NCI-H1048 (cell line): Measurements from ENCODE around the gene TFAP2A.

ENCODE experiments used
- DNase-seq: peaks from one replicate; lab custom pipeline; 2025; lab: John Stamatoyannopoulos, UW

TFAP2A gene

GRCh38 chr6:10412461-10413261 is 2.2 kb downstream of the TFAP2A start:
- peak; percentile 68 for DNase-seq

DNA sequence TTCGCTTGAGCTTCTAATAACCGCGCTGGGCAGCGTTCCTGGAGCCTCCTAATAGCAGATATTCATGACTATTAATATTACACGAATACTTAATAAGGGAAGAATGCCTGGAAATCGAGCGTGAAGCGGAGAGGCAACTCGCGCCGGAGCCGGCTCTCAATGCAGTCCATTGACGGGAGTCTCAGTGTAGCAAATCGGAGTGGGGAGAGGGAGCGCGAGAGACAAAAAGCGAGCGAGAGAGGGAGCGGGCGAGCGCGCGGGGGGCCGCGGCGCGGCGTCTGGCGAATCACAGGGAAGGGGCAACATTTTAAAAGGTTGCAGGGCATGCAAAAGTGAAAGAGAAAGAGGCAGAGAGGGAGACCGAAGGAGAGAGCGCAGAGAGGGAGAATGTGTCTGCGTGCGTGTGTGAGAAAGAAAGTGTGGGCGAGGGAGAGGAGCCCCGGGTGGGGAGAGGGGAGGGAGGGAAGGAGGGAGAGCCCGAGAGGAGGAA is 2.9 kb downstream of the TFAP2A start:
- peak; percentile 84 for DNase-seq

DNA sequence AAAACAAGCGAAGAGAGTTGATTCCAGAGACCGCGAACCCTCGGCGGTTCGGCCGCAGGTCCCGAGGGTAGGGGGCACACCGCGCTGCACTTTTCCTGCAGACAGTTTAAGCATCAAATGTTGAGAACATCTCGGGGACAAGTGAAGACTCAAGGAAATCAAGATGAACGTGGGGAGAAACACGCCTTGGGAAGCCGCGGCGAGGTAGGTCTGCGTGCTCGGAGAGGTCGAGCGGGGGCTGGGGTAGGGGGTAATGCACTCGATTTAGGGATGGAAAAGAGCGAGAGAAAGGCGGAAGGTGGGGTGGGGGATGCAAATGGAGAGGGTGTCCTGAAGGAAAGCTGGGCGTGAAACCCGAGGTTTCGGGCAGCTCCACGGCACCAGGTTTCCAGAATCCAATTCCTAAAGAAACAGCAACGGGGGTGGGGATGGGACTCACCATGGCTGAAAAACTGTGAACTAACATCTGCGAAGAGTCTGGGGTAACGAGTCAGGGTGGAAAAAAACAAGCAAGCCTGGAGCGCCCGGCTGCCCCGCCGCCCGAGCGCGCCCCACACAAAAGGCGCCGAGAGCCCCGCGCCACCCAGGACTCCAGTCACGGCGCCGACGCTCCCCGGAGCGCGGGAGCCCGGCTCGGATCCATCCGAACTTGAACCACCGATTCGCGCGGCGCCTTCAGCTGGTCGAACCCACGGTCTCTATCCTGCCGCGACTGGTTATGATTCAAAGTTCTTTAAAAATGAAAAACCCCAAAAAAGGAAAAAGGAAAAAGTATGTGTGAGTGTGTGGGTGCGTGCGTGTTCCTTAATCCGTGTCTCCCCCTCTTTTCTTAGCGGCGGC is 3.5 kb downstream of the TFAP2A start:
- DNase-seq, result no peak

DNA sequence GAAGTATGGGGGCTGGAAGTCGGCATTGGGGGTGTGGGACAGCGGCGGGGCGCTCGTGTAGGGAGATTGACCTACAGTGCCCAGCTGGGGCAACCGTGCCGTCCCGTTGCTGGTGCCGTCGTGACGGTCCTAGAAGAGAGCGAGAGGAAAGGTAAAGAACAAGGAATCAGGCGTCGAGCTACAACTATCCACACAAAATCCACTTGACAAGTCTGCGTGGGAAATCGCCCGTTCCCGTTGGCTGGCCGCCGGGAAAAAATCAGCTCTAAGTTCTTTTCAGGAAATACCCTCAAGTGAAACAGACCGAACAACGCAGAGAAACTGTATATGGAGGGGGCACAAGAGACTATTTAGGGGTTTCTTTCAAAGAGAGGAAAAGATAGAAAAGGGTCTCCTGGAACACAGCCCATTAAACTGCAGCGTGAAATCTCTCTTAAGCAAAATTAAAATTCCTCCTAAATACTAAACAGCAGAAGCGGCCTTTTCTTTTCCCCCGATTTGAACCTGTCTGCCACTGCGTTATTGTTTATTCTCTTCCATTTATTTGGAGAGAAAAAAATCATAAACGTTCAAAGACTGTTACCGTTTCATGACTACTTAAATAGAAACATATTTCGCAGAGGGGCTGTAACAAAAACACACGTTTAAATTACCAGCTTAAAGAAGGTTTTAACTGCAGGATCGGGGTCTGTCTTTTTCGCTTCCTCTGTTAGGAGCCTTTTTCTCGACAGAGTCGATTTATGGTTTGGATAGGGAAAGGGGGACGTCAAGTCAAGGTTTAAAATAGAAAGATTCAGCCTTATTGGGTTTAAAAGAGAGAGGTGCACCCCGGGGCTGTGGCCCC is 4.4 kb downstream of the TFAP2A start:
- DNase-seq, result no peak

GRCh38 chr6:10409731-10410206 is 5.1 kb downstream of the TFAP2A start:
- no peak for DNase-seq

GRCh38 chr6:10409233-10409721 is 5.6 kb downstream of the TFAP2A start:
- DNase-seq, result no peak

DNA sequence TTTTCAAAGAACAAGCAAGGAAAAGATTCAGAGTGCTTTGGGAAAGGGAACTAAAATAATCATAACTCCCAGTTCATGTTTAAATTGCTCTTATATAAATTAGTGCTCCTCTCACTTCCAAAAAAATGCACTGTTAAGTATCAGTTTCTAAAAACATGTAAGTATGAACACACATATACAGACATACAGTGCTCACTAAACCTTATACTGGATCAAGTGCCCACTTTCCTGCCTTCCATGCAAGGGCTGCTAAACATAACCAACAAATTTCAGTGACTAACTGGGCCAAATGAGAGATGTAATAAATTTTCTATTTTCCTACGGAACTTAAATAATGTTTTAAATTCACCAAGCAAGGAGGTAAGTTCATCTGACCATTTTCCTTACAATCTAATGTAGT is 6.4 kb downstream of the TFAP2A start:
- DNase-seq, result no peak

GRCh38 chr6:10407674-10408054 is 7.2 kb downstream of the TFAP2A start:
- DNase-seq, result no peak

DNA sequence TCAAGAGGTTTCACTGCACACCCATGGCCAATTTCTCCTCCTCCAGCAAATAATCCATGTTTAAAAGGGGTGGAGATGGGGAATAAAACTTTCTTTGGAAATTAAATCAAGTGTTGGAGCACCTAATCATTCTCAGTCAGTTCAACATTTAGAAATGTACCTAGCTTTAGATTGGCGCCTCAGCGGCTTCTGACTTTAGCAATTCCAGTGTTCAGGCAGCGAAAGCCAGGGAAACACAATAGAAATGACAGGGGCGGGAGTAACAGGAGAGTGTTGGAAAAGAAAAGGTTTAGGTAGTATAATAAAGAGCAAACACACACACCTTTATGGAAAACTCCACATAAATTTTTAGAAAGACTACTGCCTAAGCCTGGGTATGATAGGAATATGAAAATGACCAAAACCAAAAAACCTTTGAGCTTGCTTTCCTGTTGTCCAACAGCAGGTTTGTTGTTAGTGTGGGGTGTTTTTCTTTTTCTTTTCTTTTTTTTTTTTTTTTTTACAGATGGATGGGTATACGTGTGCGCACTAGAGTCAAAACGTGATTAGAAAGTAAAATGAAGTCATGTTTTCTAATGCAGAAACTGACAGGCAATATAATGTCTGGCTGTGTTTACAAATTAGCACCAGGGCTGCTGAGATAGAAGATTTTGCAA is 7.7 kb downstream of the TFAP2A start:
- DNase-seq, result no peak

DNA sequence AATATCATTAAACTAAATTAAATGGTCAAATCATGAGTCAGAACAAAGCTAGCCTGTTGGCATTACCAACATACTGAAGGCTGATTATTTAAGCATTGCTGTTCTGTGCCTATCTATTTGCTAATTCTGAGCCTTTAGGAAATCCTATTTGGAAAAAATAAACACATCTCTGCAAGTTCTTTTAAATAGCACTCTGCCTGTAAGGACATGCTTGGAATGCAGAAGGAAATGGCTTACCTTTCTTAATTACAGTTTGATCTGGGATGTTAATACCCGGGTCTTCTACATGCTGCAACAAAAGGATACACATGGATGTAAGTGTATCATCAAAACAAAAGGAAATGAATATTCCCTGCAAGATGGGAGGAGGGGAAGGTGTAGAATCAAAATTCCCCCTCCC is 8.3 kb downstream of the TFAP2A start:
- DNase-seq, result no peak

DNA sequence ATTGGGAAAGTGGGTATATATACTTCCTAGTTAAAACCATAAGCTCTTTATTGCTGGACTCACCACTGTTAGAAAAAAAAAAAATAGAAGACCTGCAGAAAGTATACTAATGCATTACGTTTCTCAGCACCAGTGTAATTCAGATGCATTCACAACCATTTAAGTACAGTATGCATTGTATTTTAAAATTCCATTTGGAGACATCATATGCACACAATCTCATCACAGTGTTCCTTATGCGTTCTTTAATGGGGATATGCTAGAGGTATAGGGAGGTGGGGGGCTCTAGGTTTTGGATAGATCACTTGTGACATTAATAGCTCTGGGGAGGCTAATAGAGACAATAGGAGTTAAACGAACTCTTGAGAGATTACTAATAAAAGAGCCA is 9.4 kb downstream of the TFAP2A start:
- no peak for DNase-seq

DNA sequence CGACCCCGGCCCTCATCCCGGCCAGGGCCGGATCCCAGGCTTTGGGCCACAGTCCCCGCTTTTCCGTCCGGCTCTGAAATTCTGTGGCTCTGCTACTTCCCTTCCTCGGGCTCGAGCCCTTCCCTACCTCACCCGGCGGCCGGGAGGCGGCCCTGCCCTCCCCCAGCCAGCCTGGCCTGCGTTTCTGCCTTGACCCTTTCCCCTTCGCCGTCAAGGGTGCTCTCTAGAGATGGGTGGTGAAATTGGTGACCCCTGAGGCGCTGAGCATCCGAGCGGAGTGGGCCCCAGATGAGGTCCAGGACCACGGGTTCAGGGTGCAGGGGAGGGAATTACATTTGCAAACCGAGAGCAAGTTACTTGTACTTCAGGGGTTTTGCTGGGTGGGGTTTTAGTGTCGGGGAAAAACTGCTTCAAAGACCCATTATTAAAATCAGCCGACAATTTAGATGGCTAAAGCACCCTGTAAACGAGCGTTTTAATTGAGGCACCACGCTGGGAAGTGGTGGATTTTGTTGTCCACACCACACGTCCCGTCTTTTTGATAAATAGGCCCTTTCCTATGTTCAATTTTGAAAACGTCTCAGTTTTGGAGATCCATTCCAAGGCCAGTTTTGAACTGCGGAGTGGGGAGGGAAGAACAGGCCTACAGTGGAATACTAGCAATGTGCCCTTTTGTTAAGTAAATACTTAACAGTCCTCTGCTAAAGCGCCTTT is 9.9 kb downstream of the TFAP2A start:
- DNase-seq, result no peak

DNA sequence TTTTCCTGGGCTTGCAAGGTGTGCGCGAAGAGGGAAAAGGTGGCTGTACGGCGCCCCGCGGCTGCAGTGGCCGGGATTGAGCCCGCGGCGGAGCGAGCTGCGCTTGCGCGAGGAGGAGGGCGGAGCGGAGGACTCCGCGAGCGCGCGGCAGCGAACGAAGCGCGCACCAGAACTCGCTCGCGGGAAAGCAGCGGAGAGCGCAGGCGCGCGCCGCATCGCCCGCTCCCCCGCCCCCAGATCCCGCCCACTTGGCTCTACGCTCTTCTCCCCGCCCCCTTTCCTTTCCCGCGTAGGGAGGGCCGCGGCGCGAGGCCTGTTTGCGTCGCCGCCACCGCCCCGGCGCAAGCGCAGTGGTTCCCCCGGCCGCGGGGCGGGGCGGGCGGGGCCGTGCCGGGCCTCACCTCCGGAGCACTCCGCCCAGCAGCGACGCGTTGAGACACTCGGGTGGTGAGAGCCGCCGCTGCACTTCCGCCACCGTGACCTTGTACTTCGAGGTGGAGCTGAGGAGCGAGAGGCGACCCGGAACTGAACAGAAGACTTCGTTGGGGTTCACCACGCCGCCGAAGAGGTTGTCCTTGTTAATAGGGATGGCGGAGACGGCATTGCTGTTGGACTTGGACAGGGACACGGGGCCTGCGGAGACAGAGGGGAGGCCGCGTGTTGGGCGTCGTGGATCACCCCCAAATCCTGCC is 10.6 kb downstream of the TFAP2A start:
- DNase-seq, result peak; percentile 93

DNA sequence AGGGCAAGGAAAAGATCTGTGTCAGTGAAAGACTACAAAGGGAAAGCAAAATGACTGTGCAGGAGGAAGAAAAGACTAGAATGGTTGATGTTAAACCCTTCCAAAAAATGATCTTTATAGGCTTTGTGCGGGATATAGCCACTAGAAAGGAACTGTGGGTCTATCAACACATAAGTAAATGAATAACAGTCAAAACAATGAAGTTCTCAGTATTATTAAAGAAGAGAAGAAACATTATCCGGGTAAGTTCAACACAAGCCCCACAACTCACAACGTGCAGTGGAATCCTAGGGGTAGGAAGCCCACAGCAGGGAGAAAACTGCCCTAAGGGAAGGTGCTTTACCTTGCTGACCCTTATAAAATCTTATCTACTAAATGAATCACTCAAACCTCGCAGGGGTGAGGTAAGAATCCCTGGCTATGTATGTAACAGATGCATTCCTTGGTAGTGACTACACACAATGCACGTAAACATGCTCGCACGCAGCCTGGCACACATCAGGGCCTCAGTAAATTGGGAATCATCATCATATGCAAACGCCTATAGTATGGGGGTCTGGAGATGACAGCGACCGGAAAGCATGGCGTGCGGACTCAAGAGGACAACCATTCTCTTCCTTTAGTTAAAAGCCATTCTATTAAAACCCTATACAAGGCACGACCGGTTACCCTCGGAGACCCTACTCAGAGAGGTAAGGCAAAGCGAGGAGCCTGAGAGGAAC is 11.3 kb downstream of the TFAP2A start:
- DNase-seq, result no peak

- no peak for DNase-seq
Observed at GRCh38 chr6:10402648-10403311, 12.1 kb downstream of the TFAP2A start.

- DNase-seq, result no peak
Observed at GRCh38 chr6:10401632-10402223, 13.1 kb downstream of the TFAP2A start.

DNA sequence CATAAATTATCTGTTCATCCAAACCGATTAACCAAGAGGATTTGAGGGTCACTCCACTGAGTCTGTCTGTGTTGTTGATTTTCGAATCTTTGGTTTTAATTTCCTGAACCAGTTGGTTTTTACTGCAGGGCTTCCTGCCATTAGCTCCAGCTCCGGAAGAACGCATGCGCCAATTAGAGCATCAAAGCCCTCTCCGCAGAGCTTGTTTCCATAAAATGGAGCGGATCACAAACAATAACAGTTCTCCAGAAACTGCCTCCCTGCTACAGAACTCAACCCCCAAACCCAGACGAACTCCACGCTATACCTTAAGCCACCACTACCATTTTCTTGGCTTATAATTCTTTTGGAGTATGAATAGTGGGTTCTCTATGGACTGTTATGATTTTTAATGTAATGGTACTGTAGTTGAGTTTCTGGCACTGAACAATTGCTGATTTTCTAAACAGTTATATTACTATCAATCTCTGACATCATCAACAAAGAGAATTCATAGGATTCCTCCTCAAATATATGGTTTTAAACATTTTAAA is 13.8 kb downstream of the TFAP2A start:
- DNase-seq, result no peak

DNA sequence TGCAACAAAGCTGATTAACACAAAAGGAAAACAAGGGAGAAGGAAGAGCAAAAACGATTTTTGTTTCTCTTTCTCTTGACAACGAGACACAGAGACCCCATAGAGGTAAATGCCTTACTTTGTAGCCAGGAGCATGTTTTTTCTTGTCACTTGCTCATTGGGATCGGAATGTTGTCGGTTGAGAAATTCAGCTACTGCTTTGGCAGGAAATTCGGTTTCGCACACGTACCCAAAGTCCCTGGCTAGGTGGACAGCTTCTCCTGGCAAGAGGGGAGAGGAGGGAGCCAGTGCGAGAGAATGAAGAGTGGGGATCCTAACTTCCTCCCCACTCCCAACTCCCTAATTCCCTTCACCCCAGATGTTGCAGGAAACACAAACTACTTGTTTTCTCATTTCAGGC is 14.5 kb downstream of the TFAP2A start:
- DNase-seq, result no peak
